ENCODE results near the gene HEATR9. TPM values are rescaled to one million over a fixed set of nuclear protein-coding genes. Genes with fewer than 3 reads are reported as not detected.
A peak's percentile ranks its signal among the peaks of the same experiment; 100 is the strongest.

The HEATR9 gene
- total and polyA plus RNA-seq, 12 donors = not detected

DNA sequence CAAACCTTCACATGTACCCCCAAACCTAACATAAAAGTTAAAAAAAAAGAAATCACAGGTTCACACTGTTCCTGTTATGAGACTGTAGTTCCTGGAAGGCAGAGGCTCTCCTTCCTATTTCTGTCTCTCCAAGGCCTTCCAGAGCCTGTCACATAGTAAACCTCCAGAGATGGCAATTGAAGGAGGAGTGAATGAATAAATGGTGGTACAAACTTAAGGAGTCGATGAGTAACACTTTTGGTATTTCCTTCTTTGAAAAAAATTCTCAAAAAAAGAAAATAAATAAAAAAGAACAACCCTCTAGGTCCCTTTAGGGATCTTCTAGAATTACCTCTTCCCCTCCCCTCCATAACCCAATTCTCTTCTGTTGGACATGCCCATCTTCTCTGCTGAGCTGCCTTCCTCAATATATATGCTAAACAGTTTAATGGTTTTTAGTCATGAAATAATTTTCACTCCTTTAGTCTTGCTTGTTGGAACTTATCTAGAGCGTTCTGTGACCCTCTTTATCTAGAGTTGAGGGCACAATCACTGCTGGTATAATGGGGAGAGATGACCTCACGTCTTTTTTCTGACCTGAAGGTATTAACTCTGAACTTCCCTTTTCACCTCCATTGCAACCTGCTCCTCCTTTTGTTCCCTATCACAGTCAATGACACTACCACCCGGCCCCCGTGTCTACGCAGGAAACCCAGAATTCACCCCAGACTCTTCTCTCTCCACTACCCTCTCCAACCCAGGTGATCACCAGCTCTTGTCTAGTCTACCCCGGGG lies 61.1 kb downstream of the HEATR9 start:
- intact Hi-C loops (cut with DNase I) = no loop called here
- TF ChIP-seq, protein P1, sequence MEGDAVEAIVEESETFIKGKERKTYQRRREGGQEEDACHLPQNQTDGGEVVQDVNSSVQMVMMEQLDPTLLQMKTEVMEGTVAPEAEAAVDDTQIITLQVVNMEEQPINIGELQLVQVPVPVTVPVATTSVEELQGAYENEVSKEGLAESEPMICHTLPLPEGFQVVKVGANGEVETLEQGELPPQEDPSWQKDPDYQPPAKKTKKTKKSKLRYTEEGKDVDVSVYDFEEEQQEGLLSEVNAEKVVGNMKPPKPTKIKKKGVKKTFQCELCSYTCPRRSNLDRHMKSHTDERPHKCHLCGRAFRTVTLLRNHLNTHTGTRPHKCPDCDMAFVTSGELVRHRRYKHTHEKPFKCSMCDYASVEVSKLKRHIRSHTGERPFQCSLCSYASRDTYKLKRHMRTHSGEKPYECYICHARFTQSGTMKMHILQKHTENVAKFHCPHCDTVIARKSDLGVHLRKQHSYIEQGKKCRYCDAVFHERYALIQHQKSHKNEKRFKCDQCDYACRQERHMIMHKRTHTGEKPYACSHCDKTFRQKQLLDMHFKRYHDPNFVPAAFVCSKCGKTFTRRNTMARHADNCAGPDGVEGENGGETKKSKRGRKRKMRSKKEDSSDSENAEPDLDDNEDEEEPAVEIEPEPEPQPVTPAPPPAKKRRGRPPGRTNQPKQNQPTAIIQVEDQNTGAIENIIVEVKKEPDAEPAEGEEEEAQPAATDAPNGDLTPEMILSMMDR (IDR thresholded peaks at IDR 0.05) = no peak

More for the DNA sequence above, 61.1 kb downstream of the HEATR9 start:
- Histone ChIP-seq H3K27me3 (no peaks in the 10 kb centered on the region), H3K4me3 (no peak overlapping the region), H3K9me3 (no peaks in the 10 kb centered on the region), H3K4me1 (peaks cover 0 to 44% (median 34%) of the 10 kb centered on the region in 9 donors), H3K36me3 (no peaks in the 10 kb centered on the region), H3K27ac (peak overlapping the region in 1 of 10 donors; percentile 94)
- no peak for DNase-seq
- 84 to 86% methylated on average over 7 of the region's 7 CpGs for WGBS, 2 donors
- no peak for ATAC-seq

Other genes with a start within 250 kb of the HEATR9 start
- gene RASL10B, start 137.3 kb downstream of the HEATR9 start, total RNA-seq = 10 to 100 TPM in 9 of 10 donors, 1 to 10 TPM in 1; 9.0 to 26.2 (median 11.9) TPM
- gene RASL10B, start 137.3 kb downstream of the HEATR9 start, polyA plus RNA-seq = 1 to 10 TPM; 3.9 to 6.9 TPM
- under 1 TPM in 6 of 10 donors, not detected in 4; 0.09 to 0.89 (median 0.14) TPM for gene GAS2L2, start 115.7 kb downstream of the HEATR9 start, total RNA-seq
- gene GAS2L2, start 115.7 kb downstream of the HEATR9 start, polyA plus RNA-seq = under 1 TPM; 0.03 to 0.15 TPM
- gene C17orf50, start 108.0 kb downstream of the HEATR9 start, total RNA-seq = not detected
- gene C17orf50, start 108.0 kb downstream of the HEATR9 start, polyA plus RNA-seq = not detected
- 1 to 10 TPM; 1.4 to 3.4 (median 1.9) TPM for gene MMP28, start 73.2 kb downstream of the HEATR9 start, total RNA-seq
- 1 to 10 TPM; 5.4 to 7.4 TPM for gene MMP28, start 73.2 kb downstream of the HEATR9 start, polyA plus RNA-seq
- gene TAF15, start 59.4 kb downstream of the HEATR9 start, total RNA-seq = 100 to 1,000 TPM; 102 to 158 (median 135) TPM
- 10 to 100 TPM; 56.1 to 72.2 TPM for gene TAF15, start 59.4 kb downstream of the HEATR9 start, polyA plus RNA-seq
- gene CCL5, start 11.5 kb upstream of the HEATR9 start, total RNA-seq = 10 to 100 TPM in 1 of 10 donors, 1 to 10 TPM in 6, under 1 TPM in 3; 0.47 to 29.8 (median 1.3) TPM
- gene CCL5, start 11.5 kb upstream of the HEATR9 start, polyA plus RNA-seq = 1 to 10 TPM; 1.5 to 1.8 TPM
- gene RDM1, start 61.9 kb upstream of the HEATR9 start, total RNA-seq = 1 to 10 TPM in 1 of 10 donors, under 1 TPM in 1, not detected in 8; 0.46 to 1.3 TPM
- gene RDM1, start 61.9 kb upstream of the HEATR9 start, polyA plus RNA-seq = not detected
- not detected for gene LYZL6, start 74.8 kb upstream of the HEATR9 start, total RNA-seq
- gene LYZL6, start 74.8 kb upstream of the HEATR9 start, polyA plus RNA-seq = not detected
- gene CCL16, start 112.6 kb upstream of the HEATR9 start, total RNA-seq = not detected
- under 1 TPM; 0.03 to 0.88 TPM for gene CCL16, start 112.6 kb upstream of the HEATR9 start, polyA plus RNA-seq
- gene CCL14, start 117.8 kb upstream of the HEATR9 start, total RNA-seq = 10 to 100 TPM in 2 of 10 donors, 1 to 10 TPM in 8; 1.0 to 16.4 (median 5.1) TPM
- gene CCL14, start 117.8 kb upstream of the HEATR9 start, polyA plus RNA-seq = 10 to 100 TPM; 28.6 to 77.3 TPM
- not detected for gene CCL15, start 132.7 kb upstream of the HEATR9 start, total RNA-seq
- not detected for gene CCL15, start 132.7 kb upstream of the HEATR9 start, polyA plus RNA-seq
- 1 to 10 TPM in 1 of 10 donors, not detected in 9; 1.6 TPM for gene CCL23, start 149.1 kb upstream of the HEATR9 start, total RNA-seq
- 1 to 10 TPM in 1 of 2 donors, under 1 TPM in 1; 0.38 to 1.5 TPM for gene CCL23, start 149.1 kb upstream of the HEATR9 start, polyA plus RNA-seq
- 10 to 100 TPM in 1 of 10 donors, 1 to 10 TPM in 7, under 1 TPM in 1, not detected in 1; 0.83 to 21.0 (median 2.0) TPM for gene CCL18, start 195.4 kb upstream of the HEATR9 start, total RNA-seq
- 1 to 10 TPM in 1 of 2 donors, under 1 TPM in 1; 0.97 to 1.0 TPM for gene CCL18, start 195.4 kb upstream of the HEATR9 start, polyA plus RNA-seq
- 10 to 100 TPM in 2 of 10 donors, under 1 TPM in 5, not detected in 3; 0.24 to 12.3 (median 0.52) TPM for gene CCL3, start 221.3 kb upstream of the HEATR9 start, total RNA-seq
- gene CCL3, start 221.3 kb upstream of the HEATR9 start, polyA plus RNA-seq = under 1 TPM in 1 of 2 donors, not detected in 1; 0.83 TPM
- 10 to 100 TPM in 2 of 10 donors, under 1 TPM in 8; 0.32 to 18.2 (median 0.74) TPM for gene CCL4, start 234.9 kb upstream of the HEATR9 start, total RNA-seq
- gene CCL4, start 234.9 kb upstream of the HEATR9 start, polyA plus RNA-seq = 1 to 10 TPM in 1 of 2 donors, under 1 TPM in 1; 0.80 to 1.0 TPM